Mesendoderm (in vitro differentiated cells): Measurements from ENCODE around the gene MEIS1.

ENCODE experiments used
- DNase-seq: peaks from one replicate; pipeline ENCODE4 v3.0.0; 2013
- H2AK5ac ChIP-seq: 2 replicates; pipeline ENCODE4 v1.6.1; 2013; ENCODE audit warnings: low read length, inconsistent platforms
- H2BK120ac ChIP-seq: 2 replicates; pipeline ENCODE4 v1.6.1; 2013; ENCODE audit warnings: low read depth, mild to moderate bottlenecking, low read length, moderate library complexity, mixed read lengths
- H2BK15ac ChIP-seq: replicated peaks from 2 replicates; pipeline ENCODE4 v1.6.1; 2013; ENCODE audit warnings: low read depth, mild to moderate bottlenecking, moderate library complexity
- H2BK5ac ChIP-seq: 2 replicates; pipeline ENCODE4 v1.6.1; 2013; ENCODE audit warnings: low read length, inconsistent platforms
- H3K18ac ChIP-seq: 2 replicates; pipeline ENCODE4 v1.6.1; 2013; ENCODE audit warnings: mild to moderate bottlenecking, low read length, mixed read lengths
- H3K23ac ChIP-seq: one replicate; pipeline ENCODE4 v1.6.1; 2013; ENCODE audit warnings: low read length
- H3K27ac ChIP-seq: 2 replicates; pipeline ENCODE4 v1.5.1; 2013; ENCODE audit warnings: low read depth, mild to moderate bottlenecking, inconsistent platforms, low read length, moderate library complexity
- H3K27me3 ChIP-seq: 2 replicates; pipeline ENCODE4 v1.6.1; 2013; ENCODE audit warnings: low read length, control low read depth, mild to moderate bottlenecking, inconsistent platforms; ENCODE audit not compliant: insufficient read depth, poor library complexity
- H3K36me3 ChIP-seq: 2 replicates; pipeline ENCODE4 v1.6.1; 2013; ENCODE audit warnings: low read length, inconsistent platforms; ENCODE audit not compliant: control insufficient read depth, insufficient read depth
- H3K4ac ChIP-seq: one replicate; pipeline ENCODE4 v1.6.1; 2013; ENCODE audit warnings: low read depth, mild to moderate bottlenecking, low read length, moderate library complexity
- H3K4me1 ChIP-seq: 2 replicates; pipeline ENCODE4 v1.6.1; 2013; ENCODE audit warnings: low read depth, low read length, inconsistent platforms; ENCODE audit not compliant: control insufficient read depth
- H3K4me2 ChIP-seq: 2 replicates; pipeline ENCODE4 v1.6.1; 2013; ENCODE audit warnings: low read length
- H3K4me3 ChIP-seq: 2 replicates; pipeline ENCODE4 v1.5.1; 2013; ENCODE audit warnings: mild to moderate bottlenecking, low read length
- H3K56ac ChIP-seq: one replicate; pipeline ENCODE4 v1.6.1; 2013; ENCODE audit warnings: low read length
- H3K79me1 ChIP-seq: 2 replicates; pipeline ENCODE4 v1.6.1; 2013; ENCODE audit warnings: low read length, inconsistent platforms
- H3K79me2 ChIP-seq: 2 replicates; pipeline ENCODE4 v1.6.1; 2013; ENCODE audit warnings: mild to moderate bottlenecking, low read length; ENCODE audit not compliant: control insufficient read depth, insufficient read depth
- H3K9ac ChIP-seq: 2 replicates; pipeline ENCODE4 v1.6.1; 2013; ENCODE audit warnings: low read length, inconsistent platforms
- H4K5ac ChIP-seq: one replicate; pipeline ENCODE4 v1.6.1; 2013; ENCODE audit warnings: low read length
- H4K8ac ChIP-seq: one replicate; pipeline ENCODE4 v1.6.1; 2013; ENCODE audit warnings: low read depth, mild to moderate bottlenecking, control low read depth, low read length, moderate library complexity
- WGBS: extraction: QIAGEN DNeasy Blood & Tissue Kit; methylation state at CpG from one replicate; pipeline ENCODE4 v1.1.7; 2013; ENCODE audit warnings: low lambda C conversion rate, missing lambda C conversion rate; ENCODE audit not compliant: insufficient coverage; ENCODE audit errors: extremely low coverage; 5-methylcytosine and 5-hydroxymethylcytosine counted together

The MEIS1 gene

DNA sequence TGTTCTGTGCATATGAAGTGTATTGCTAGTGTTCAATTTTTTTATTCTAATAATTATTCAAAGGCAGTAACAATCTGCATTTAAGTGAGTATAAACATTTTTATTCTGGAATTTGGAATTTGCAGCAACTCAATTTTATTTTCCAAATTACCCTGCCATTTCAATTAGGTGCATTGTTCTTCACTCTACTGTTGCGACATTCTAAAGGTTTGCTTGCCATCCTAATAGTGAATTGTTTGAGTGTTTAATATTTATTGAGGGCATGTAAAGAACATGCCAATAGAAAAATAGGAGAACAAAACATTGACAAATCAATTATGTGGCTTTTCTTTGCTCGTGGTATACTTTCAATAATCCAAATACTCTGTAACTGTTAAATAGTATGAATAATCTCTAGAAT is 18.0 kb downstream of the MEIS1 start:
- H4K5ac ChIP-seq: no peak overlapping the region
- H3K18ac ChIP-seq: no peak overlapping the region
- H3K4me1 ChIP-seq: no peaks in the 10 kb centered on the region
- no CpG with 5 or more reads among the region's 2 CpGs for WGBS
- H3K27me3 ChIP-seq: no peaks in the 10 kb centered on the region
- no peaks in the 10 kb centered on the region for H3K79me1 ChIP-seq
- H2AK5ac ChIP-seq: no peak overlapping the region
- H3K4me2 ChIP-seq: no peak overlapping the region
- no peak overlapping the region for H2BK5ac ChIP-seq
- no peak overlapping the region for H4K8ac ChIP-seq
- H3K36me3 ChIP-seq: no peaks in the 10 kb centered on the region
- H3K27ac ChIP-seq: no peak overlapping the region
- no peak overlapping the region for H2BK15ac ChIP-seq
- H3K9ac ChIP-seq: no peak overlapping the region
- H3K79me2 ChIP-seq: no peaks in the 10 kb centered on the region
- H3K56ac ChIP-seq: no peak overlapping the region
- no peak overlapping the region for H3K23ac ChIP-seq
- no peak for DNase-seq
- no peak overlapping the region for H3K4ac ChIP-seq
- H3K4me3 ChIP-seq: no peak overlapping the region
- H2BK120ac ChIP-seq: no peak overlapping the region

DNA sequence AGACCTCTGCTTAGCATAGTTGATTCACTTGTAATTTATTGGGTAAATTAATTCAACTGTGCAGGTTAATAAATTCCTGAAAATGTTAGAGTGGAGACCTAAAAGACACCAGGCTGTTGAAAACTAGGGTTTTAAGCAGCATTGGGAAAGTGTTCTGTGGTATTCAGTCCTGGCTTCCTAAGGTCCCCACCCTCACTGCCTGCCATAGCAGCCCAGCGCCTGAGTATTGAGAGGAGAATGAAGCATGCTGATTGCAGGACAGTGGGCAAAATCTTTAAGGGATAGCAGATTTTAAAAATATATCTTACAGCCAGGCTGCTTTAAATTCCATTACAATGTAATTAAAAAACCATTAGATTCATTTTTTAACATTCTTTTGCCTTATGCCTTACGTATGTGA is 20.6 kb downstream of the MEIS1 start:
- Histone ChIP-seq H3K56ac (no peak overlapping the region), H3K4me2 (no peak overlapping the region), H3K27me3 (no peaks in the 10 kb centered on the region), H3K18ac (no peak overlapping the region), H2BK5ac (no peak overlapping the region), H3K4me1 (no peaks in the 10 kb centered on the region), H3K4ac (no peak overlapping the region), H4K8ac (no peak overlapping the region), H3K9ac (no peak overlapping the region), H3K23ac (no peak overlapping the region), H4K5ac (no peak overlapping the region), H2BK120ac (no peak overlapping the region), H3K79me1 (no peaks in the 10 kb centered on the region), H3K79me2 (no peaks in the 10 kb centered on the region), H3K36me3 (no peaks in the 10 kb centered on the region), H3K4me3 (no peak overlapping the region), H3K27ac (no peak overlapping the region), H2AK5ac (no peak overlapping the region), H2BK15ac (no peak overlapping the region)
- no peak for DNase-seq
- WGBS: no CpG with 5 or more reads among the region's 2 CpGs

DNA sequence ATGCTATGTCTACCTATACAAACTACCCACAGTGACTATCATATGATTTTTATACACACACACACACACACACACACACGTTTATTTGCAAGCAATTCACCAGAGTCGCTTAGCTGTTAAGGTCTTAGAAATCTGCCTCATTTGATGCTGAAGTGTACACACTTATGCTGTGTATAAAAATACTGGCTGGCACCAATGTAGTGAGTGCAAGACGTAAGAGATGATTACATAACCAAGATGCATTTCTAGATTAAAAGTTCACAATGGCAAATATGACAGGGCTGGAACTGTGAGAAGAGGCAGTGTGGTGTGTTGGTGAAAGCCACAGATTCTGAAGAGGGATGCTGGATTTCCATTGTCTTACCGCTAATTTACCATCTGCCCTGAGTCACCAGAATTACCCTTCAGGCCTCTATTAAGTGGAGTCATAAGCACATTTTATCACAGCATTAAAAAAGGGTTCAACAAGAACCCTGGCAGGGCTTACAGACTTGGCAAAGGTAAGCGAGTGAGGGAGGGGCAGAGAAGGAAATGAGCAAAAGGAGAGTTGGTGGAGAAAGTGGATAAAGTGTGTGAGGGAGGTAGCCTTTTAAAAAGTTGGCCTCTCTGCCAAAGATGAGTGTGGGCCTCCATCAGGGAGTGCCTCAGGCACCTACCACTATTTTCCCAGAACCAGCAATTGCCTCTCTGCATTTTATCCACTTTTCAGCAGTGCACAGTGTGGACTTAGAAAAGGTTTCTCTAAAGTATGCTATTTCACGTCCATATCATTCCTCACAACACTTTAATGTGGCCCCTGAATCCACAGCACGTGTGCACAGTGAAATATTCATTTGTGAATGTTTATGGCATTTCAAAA is 21.5 kb downstream of the MEIS1 start:
- Histone ChIP-seq H4K8ac (no peak overlapping the region), H2BK15ac (no peak overlapping the region), H2BK5ac (no peak overlapping the region), H3K4me2 (no peak overlapping the region), H2AK5ac (no peak overlapping the region), H3K79me2 (no peaks in the 10 kb centered on the region), H3K4me1 (no peaks in the 10 kb centered on the region), H3K4ac (no peak overlapping the region), H3K27me3 (no peaks in the 10 kb centered on the region), H3K4me3 (no peak overlapping the region), H3K23ac (no peak overlapping the region), H3K79me1 (no peaks in the 10 kb centered on the region), H3K18ac (no peak overlapping the region), H4K5ac (no peak overlapping the region), H3K36me3 (no peaks in the 10 kb centered on the region), H2BK120ac (no peak overlapping the region), H3K9ac (no peak overlapping the region), H3K27ac (no peak overlapping the region), H3K56ac (no peak overlapping the region)
- no CpG with 5 or more reads among the region's 7 CpGs for WGBS
- DNase-seq: no peak

DNA sequence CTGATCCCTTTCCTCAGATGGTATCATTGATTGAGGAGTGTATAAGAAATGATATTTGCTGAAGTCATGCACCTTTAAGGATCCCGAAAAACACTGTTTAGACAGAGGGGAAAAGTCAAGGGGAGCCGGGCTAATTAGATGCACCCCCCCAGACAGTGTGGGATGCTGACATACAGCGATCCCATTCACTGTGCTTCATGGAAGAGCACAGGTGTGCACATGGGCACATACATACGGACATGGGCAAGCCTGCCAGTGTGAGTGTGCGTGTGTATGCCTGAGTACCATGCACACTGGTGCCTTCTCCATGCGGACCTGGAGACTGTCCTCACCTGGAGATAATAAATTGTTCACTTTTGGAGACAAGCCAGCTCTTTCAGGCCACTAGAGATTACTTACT is 22.6 kb downstream of the MEIS1 start:
- H2BK5ac ChIP-seq: no peak overlapping the region
- H3K79me1 ChIP-seq: no peaks in the 10 kb centered on the region
- no peak overlapping the region for H3K27ac ChIP-seq
- no peak overlapping the region for H4K8ac ChIP-seq
- no peak overlapping the region for H3K4ac ChIP-seq
- H3K18ac ChIP-seq: no peak overlapping the region
- H3K9ac ChIP-seq: no peak overlapping the region
- no peak overlapping the region for H3K56ac ChIP-seq
- no peak overlapping the region for H3K23ac ChIP-seq
- H2AK5ac ChIP-seq: no peak overlapping the region
- no peak overlapping the region for H3K4me2 ChIP-seq
- no peak overlapping the region for H3K4me3 ChIP-seq
- H3K4me1 ChIP-seq: no peaks in the 10 kb centered on the region
- H2BK120ac ChIP-seq: no peak overlapping the region
- H3K36me3 ChIP-seq: no peaks in the 10 kb centered on the region
- no peaks in the 10 kb centered on the region for H3K79me2 ChIP-seq
- no peak for DNase-seq
- H4K5ac ChIP-seq: no peak overlapping the region
- H2BK15ac ChIP-seq: no peak overlapping the region
- no peaks in the 10 kb centered on the region for H3K27me3 ChIP-seq
- WGBS: no CpG with 5 or more reads among the region's 6 CpGs

DNA sequence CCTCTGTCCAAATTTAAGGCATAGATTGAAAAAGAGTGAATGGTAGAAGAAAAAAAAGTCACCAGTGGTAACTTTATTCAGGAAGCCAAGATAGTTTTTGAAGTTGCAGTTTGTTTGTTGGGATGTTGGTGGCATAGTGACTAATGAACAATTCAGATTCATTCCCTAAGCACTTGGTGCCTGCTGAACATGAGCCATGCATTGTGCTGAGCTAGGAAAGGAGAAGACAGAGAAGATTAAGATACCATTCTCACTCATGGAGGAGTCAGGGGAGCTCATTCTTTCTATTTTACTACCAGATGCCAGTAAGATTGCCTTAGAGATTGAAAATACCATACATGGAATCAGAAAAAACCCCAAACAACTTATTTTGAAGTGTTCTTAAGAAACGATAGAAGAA is 25.1 kb downstream of the MEIS1 start:
- Histone ChIP-seq H3K4ac (no peak overlapping the region), H3K27ac (no peak overlapping the region), H3K4me2 (no peak overlapping the region), H3K18ac (no peak overlapping the region), H2BK15ac (no peak overlapping the region), H3K79me2 (no peaks in the 10 kb centered on the region), H3K36me3 (no peaks in the 10 kb centered on the region), H4K8ac (no peak overlapping the region), H2AK5ac (no peak overlapping the region), H3K27me3 (no peaks in the 10 kb centered on the region), H3K9ac (no peak overlapping the region), H3K79me1 (no peaks in the 10 kb centered on the region), H3K23ac (no peak overlapping the region), H3K4me3 (no peak overlapping the region), H2BK5ac (no peak overlapping the region), H4K5ac (no peak overlapping the region), H2BK120ac (no peak overlapping the region), H3K4me1 (no peaks in the 10 kb centered on the region), H3K56ac (no peak overlapping the region)
- DNase-seq: no peak
- WGBS: no CpG with 5 or more reads among the region's 1 CpG
